ENCODE measurements around the gene MPZL3.

Gene MPZL3

GRCh38 chr11:118263112-118263511, 10.9 kb upstream of the MPZL3 start:
- no peaks in the 10 kb centered on the region for H3K36me3 ChIP-seq (ENCODE audit: insufficient read depth, low read length)
- no peak for TF ChIP-seq EZH2 (IDR thresholded peaks at IDR 0.05)
- TF ChIP-seq POLR2AphosphoS5 (IDR thresholded peaks at IDR 0.05; ENCODE audit: borderline replicate concordance, low read depth, low read length): no peak
- H3K27ac ChIP-seq: no peak overlapping the region
- no peaks in the 10 kb centered on the region for H3K9me3 ChIP-seq (ENCODE audit: low read depth, low read length)
- DNase-seq (ENCODE audit: low read depth, low spot score): no peak
- no peak overlapping the region for H3K9ac ChIP-seq (ENCODE audit: insufficient read length)
- H3K4me3 ChIP-seq: no peak overlapping the region

- Histone ChIP-seq H3K27ac (no peak overlapping the region), H3K9me3 (ENCODE audit: low read depth, low read length) (no peaks in the 10 kb centered on the region), H3K36me3 (ENCODE audit: insufficient read depth, low read length) (no peaks in the 10 kb centered on the region), H3K9ac (ENCODE audit: insufficient read length) (no peak overlapping the region), H3K4me3 (no peak overlapping the region)
- no peak for DNase-seq (ENCODE audit: low read depth, low spot score)
- TF ChIP-seq FOXP2 (optimal IDR thresholded peaks at IDR 0.05; ENCODE audit: control extremely low read depth, extremely low read length, insufficient read depth) (no peak), EZH2 (IDR thresholded peaks at IDR 0.05) (no peak), POLR2AphosphoS5 (IDR thresholded peaks at IDR 0.05; ENCODE audit: borderline replicate concordance, low read depth, low read length) (no peak)
Measured at GRCh38 chr11:118260353-118260752, 8.2 kb upstream of the MPZL3 start.

DNA sequence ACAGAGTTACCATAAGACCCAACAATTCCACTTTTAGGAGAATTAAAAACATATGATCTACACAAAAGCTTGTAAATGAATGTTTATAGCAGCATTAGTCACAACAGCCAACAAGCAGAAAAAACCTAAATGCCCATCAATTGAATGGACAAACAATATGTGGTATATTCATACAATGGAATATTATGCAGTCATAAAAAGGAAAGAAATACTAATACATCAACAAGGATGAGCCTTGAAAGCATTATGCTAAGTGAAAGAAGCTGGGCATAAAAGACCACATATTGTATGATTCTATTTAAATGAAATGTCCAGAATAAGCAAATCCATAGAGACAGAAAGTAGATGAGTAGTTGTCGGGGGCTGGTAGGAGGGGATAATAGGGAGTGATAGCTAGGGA, 7.0 kb upstream of the MPZL3 start:
- H3K4me3 ChIP-seq: no peak overlapping the region
- DNase-seq (ENCODE audit: low read depth, low spot score): no peak
- H3K27ac ChIP-seq: no peak overlapping the region
- H3K9ac ChIP-seq (ENCODE audit: insufficient read length): no peak overlapping the region
- no peaks in the 10 kb centered on the region for H3K36me3 ChIP-seq (ENCODE audit: insufficient read depth, low read length)
- no peak for TF ChIP-seq FOXP2 (optimal IDR thresholded peaks at IDR 0.05; ENCODE audit: control extremely low read depth, extremely low read length, insufficient read depth)
- H3K9me3 ChIP-seq (ENCODE audit: low read depth, low read length): no peaks in the 10 kb centered on the region

DNA sequence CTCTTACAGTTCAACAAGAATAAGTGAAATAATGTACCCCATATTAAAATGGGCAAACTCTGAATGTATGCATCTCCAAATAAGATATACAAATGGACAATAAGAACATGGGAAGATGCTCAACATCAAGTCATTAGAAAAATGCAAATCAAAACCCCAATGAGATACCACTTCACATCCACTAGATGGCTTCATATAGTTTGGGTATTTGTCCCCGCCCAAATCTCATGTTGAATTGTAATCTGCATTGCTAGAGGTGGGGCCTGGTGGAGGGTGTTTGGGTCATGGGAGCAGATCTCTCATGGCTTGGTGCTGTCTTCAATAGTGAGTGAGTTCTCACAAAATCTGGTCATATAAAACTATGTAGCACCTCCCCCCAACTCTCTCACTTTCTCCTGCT, 6.2 kb upstream of the MPZL3 start:
- TF ChIP-seq POLR2AphosphoS5 (IDR thresholded peaks at IDR 0.05; ENCODE audit: borderline replicate concordance, low read depth, low read length) (no peak), EZH2 (IDR thresholded peaks at IDR 0.05) (no peak), FOXP2 (optimal IDR thresholded peaks at IDR 0.05; ENCODE audit: control extremely low read depth, extremely low read length, insufficient read depth) (no peak)
- Histone ChIP-seq H3K9ac (ENCODE audit: insufficient read length) (no peak overlapping the region), H3K36me3 (ENCODE audit: insufficient read depth, low read length) (no peaks in the 10 kb centered on the region), H3K4me3 (no peak overlapping the region), H3K9me3 (ENCODE audit: low read depth, low read length) (no peaks in the 10 kb centered on the region), H3K27ac (no peak overlapping the region)
- no peak for DNase-seq (ENCODE audit: low read depth, low spot score)

DNA sequence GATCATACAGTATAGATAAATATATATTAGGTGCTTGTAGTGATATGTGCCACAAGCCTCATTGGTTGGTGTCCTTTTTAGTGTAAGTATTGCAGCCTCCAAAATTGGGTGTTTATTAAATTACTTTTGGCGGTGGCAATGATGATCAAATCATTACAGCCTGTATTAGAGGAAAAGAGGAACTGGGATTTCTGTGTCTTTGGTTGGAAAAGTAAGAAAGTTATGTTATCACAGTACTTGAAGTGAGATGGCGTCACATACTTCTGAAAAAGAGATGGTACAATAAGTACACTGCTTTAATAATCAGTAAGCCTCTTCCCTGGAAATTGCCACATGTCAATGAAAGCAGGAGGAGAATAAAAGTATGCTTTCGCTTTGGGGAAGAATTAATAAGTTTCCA, 523 bp upstream of the MPZL3 start:
- Histone ChIP-seq H3K27ac (no peak overlapping the region), H3K9me3 (ENCODE audit: low read depth, low read length) (no peaks in the 10 kb centered on the region), H3K9ac (ENCODE audit: insufficient read length) (no peak overlapping the region), H3K36me3 (ENCODE audit: insufficient read depth, low read length) (no peaks in the 10 kb centered on the region), H3K4me3 (peak overlapping the region; percentile 88)
- no peak for DNase-seq (ENCODE audit: low read depth, low spot score)
- no peak for TF ChIP-seq FOXP2 (optimal IDR thresholded peaks at IDR 0.05; ENCODE audit: control extremely low read depth, extremely low read length, insufficient read depth)
- no peak for TF ChIP-seq EZH2 (IDR thresholded peaks at IDR 0.05)
- no peak for TF ChIP-seq POLR2AphosphoS5 (IDR thresholded peaks at IDR 0.05; ENCODE audit: borderline replicate concordance, low read depth, low read length)

- no peak for DNase-seq (ENCODE audit: low read depth, low spot score)
- Histone ChIP-seq H3K27ac (no peak overlapping the region), H3K9me3 (ENCODE audit: low read depth, low read length) (no peaks in the 10 kb centered on the region), H3K9ac (ENCODE audit: insufficient read length) (no peak overlapping the region), H3K4me3 (no peak overlapping the region), H3K36me3 (ENCODE audit: insufficient read depth, low read length) (no peaks in the 10 kb centered on the region)
- no peak for TF ChIP-seq FOXP2 (optimal IDR thresholded peaks at IDR 0.05; ENCODE audit: control extremely low read depth, extremely low read length, insufficient read depth)
- TF ChIP-seq EZH2 (IDR thresholded peaks at IDR 0.05): no peak
- no peak for TF ChIP-seq POLR2AphosphoS5 (IDR thresholded peaks at IDR 0.05; ENCODE audit: borderline replicate concordance, low read depth, low read length)
Measured at GRCh38 chr11:118247041-118247440, 5.1 kb downstream of the MPZL3 start.

GRCh38 chr11:118245936-118246562, 6.1 kb downstream of the MPZL3 start:
- H3K27ac ChIP-seq: no peak overlapping the region
- H3K9me3 ChIP-seq (ENCODE audit: low read depth, low read length): no peaks in the 10 kb centered on the region
- no peak for DNase-seq (ENCODE audit: low read depth, low spot score)
- TF ChIP-seq POLR2AphosphoS5 (IDR thresholded peaks at IDR 0.05; ENCODE audit: borderline replicate concordance, low read depth, low read length) (no peak), EZH2 (IDR thresholded peaks at IDR 0.05) (no peak), FOXP2 (optimal IDR thresholded peaks at IDR 0.05; ENCODE audit: control extremely low read depth, extremely low read length, insufficient read depth) (no peak)
- no peak overlapping the region for H3K9ac ChIP-seq (ENCODE audit: insufficient read length)
- no peaks in the 10 kb centered on the region for H3K36me3 ChIP-seq (ENCODE audit: insufficient read depth, low read length)
- no peak overlapping the region for H3K4me3 ChIP-seq

GRCh38 chr11:118243993-118244762, 8.0 kb downstream of the MPZL3 start:
- TF ChIP-seq POLR2AphosphoS5 (IDR thresholded peaks at IDR 0.05; ENCODE audit: borderline replicate concordance, low read depth, low read length) (no peak), EZH2 (IDR thresholded peaks at IDR 0.05) (no peak), FOXP2 (optimal IDR thresholded peaks at IDR 0.05; ENCODE audit: control extremely low read depth, extremely low read length, insufficient read depth) (no peak)
- Histone ChIP-seq H3K9me3 (ENCODE audit: low read depth, low read length) (no peaks in the 10 kb centered on the region), H3K9ac (ENCODE audit: insufficient read length) (no peak overlapping the region), H3K27ac (no peak overlapping the region), H3K36me3 (ENCODE audit: insufficient read depth, low read length) (no peaks in the 10 kb centered on the region), H3K4me3 (no peak overlapping the region)
- no peak for DNase-seq (ENCODE audit: low read depth, low spot score)

DNA sequence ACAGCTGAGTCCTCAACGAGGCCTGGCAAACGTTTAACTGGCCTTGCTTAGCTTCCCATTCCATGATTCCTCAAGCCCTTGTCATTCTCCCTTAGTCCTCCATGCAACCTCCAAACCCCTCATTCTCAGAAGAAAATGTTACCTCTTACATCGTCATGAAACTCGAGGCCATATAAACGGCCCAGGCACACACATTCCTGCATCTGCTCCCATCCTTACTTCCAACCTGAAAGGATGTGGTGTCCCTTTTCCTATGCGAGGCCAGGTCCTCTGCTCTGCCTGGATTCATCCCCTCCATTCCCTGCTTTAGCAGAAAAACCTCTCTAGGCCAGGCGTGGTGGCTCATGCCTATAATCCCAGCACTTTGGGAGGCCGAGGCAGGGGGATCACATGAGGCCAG, 9.0 kb downstream of the MPZL3 start:
- H3K4me3 ChIP-seq: no peak overlapping the region
- no peak overlapping the region for H3K9ac ChIP-seq (ENCODE audit: insufficient read length)
- H3K36me3 ChIP-seq (ENCODE audit: insufficient read depth, low read length): no peaks in the 10 kb centered on the region
- H3K27ac ChIP-seq: no peak overlapping the region
- H3K9me3 ChIP-seq (ENCODE audit: low read depth, low read length): no peaks in the 10 kb centered on the region
- DNase-seq (ENCODE audit: low read depth, low spot score): no peak
- no peak for TF ChIP-seq FOXP2 (optimal IDR thresholded peaks at IDR 0.05; ENCODE audit: control extremely low read depth, extremely low read length, insufficient read depth)
- no peak for TF ChIP-seq EZH2 (IDR thresholded peaks at IDR 0.05)
- no peak for TF ChIP-seq POLR2AphosphoS5 (IDR thresholded peaks at IDR 0.05; ENCODE audit: borderline replicate concordance, low read depth, low read length)

Measured in SK-N-MC (cell line).